ENCODE results near the gene MGAT1.

MGAT1 gene

GRCh38 chr5:180823940-180824629, 21.5 kb upstream of the MGAT1 start:
- DNase-seq (ENCODE audit: low read depth) = no peak

GRCh38 chr5:180823346-180823745, 20.7 kb upstream of the MGAT1 start:
- DNase-seq (ENCODE audit: low read depth) = no peak

- no peak for DNase-seq (ENCODE audit: low read depth)
Observed at GRCh38 chr5:180821538-180821937, 18.9 kb upstream of the MGAT1 start.

- no peak for DNase-seq (ENCODE audit: low read depth)
Observed at GRCh38 chr5:180820788-180821321, 18.2 kb upstream of the MGAT1 start.

DNA sequence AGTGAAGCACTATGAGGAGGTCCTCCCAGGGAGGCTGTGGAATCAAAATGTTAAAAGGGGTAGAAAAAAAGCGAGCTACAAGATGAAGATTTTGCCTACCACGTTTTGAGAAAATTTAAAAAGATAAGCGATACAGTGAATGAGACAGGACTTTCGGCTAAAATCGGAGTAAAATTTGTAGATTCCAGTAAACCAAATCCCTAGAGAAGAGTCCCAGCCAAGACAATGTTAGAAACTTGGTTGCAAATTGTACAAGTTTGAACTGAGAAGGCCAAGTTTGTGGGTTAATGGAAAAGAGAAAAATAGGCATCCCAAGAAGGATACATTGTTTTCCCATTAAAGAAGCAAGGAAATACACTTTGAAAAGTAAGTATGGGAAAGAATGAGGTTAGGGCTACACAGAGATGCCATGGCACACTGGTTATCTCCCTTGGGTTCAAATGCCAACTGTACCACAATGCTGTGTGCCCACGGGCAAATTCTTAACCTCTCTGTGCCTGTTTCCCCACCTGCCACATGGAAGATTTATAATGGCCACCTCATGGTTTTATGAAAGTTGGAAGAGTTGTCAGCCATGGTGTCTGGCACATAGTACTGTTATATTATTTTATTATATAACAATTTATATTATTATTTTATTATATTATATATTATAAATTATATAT, 16.2 kb upstream of the MGAT1 start:
- DNase-seq (ENCODE audit: low read depth) = no peak

- no peak for DNase-seq (ENCODE audit: low read depth)
Observed at GRCh38 chr5:180817893-180818674, 15.5 kb upstream of the MGAT1 start.

GRCh38 chr5:180816608-180817534, 14.3 kb upstream of the MGAT1 start:
- DNase-seq (ENCODE audit: low read depth) = no peak

GRCh38 chr5:180815293-180815917, 12.8 kb upstream of the MGAT1 start:
- no peak for DNase-seq (ENCODE audit: low read depth)

DNA sequence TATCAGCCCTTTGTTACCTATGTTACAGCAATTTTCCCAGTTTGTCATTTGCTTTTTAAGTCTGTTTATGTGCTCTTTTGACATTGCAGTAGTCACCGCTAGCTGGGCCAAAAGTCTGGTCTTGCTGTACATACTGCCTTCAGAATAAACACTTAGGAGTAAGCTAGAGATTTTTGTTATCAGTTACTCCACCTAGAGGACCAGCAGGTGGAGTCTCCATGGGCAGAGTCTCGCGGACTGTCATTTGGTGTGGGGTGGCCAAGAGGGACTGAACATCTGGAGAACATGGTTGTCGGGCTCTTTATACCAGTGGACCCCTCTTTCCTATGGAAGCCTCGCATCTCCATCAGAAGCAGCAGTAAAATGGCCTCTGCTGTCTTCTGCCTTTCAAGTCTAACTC, 10.8 kb upstream of the MGAT1 start:
- DNase-seq (ENCODE audit: low read depth) = no peak

GRCh38 chr5:180811623-180812124, 9.1 kb upstream of the MGAT1 start:
- no peak for DNase-seq (ENCODE audit: low read depth)

DNA sequence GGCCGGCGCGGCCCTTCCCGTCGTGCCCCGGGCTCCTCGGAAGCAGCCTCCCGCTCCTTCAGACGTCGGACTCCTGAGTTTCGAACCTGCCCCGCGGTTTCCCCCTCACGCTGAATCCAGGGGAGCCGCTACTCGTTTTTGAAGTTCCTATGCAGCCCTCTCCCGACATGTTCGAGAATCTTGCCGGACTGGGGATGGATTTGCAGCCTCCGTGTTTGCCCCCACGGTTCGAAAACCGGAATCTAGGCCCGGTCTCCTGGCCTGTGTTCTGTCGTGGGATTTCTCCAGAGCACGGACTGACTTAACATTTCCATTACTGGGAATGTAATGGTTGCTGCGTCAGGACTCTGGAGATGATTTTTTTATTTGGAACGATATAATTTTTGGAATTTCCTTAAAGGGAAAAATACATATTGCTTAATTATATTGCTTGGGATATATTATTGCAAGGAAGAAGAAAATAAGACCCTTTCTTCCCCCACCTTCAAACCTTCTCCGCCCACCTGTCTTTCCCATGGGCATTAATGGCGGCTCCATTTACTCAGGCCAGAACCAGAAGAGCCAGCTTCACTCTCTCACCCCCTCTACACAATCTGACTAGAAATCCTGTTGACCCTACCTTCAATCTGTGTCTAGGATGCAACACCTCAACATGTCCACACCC, 8.5 kb upstream of the MGAT1 start:
- no peak for DNase-seq (ENCODE audit: low read depth)

- DNase-seq (ENCODE audit: low read depth) = peak; percentile 94
Observed at GRCh38 chr5:180810210-180810958, 7.8 kb upstream of the MGAT1 start.

DNA sequence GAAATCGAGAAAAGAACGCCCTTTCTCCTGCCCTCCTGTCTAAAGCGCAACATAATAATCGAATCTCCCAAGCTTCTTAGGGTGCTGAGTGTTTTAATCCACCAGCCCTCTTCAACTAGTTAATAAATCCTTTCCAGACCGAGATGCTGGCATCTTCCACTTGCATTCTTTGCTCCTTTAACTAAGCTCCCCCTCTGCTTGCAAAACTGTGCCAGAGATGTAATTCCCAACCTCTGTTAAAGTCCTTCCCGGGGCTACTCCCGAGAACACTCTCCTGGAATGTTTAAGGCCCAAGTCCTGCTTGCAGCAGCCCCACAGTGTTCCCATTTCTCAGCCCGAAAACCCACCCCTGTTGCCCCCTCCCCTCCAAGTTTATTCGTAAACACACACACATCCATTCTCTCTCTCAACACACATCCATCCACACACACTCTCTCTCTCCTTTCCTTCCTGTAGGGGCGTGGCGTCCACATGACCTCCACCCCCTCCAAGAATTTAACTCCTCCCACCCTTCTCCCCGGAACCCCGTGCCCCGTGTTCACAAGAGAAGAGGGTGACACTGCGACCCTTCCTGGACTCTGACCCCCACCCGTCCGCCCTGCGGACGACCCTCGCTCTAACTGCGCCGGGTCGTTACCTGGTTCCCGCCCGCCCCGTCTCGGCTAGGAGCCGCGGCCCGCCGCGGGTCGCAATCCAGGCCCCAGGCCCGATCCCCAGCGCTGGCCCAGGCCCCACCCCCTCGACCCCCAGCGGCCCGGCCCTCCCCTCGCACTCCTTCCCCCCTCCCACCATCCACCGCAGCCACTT, 7.0 kb upstream of the MGAT1 start:
- DNase-seq (ENCODE audit: low read depth) = peak; percentile 76

DNA sequence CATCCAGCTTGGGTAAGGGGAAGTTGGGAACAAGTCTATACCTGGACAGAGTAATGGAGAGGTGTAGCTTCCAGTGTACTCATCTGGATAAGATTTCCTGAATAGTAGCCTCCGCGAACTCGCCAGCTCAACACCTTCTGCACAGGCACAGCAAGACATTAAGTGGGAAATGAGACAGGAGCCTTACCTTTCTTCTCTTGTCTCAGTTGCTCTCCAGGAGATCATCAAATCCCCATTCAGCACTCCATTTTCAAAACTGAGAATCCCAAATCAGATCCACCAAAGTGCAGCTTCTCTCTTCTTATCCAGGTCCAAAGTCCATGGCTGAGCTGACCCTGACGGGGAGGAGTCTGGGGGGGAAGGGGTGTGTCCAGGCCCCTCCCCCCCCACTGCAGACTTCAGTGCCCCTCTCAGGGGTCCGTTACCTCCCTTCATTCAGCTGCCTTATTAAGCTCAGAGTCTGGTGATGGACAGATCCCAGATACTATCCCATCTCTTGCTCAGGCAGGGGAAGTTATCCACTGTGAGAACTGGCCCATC, 5.9 kb upstream of the MGAT1 start:
- DNase-seq (ENCODE audit: low read depth) = no peak

GRCh38 chr5:180807654-180808414, 5.2 kb upstream of the MGAT1 start:
- no peak for DNase-seq (ENCODE audit: low read depth)

DNA sequence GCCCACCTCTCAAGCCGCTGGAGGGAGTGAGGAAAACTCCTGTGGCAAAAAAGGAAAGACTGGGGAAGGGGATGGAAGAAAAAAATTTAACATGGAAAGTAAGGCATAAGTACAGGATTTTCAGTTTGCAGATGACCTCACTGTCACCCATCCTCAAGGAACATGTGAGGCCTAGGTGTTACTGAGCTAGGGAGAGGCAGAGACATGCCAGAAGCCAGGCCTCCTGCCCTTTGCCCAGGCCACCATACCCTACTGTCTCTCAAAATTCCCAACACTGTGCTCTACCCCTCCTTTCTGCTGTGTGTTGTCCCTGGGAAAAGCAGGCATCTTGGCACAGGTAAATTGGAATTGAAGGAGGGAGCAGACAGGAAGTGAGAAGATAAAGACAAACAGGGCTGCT, 4.4 kb upstream of the MGAT1 start:
- no peak for DNase-seq (ENCODE audit: low read depth)

- no peak for DNase-seq (ENCODE audit: low read depth)
Observed at GRCh38 chr5:180806351-180807011, 3.9 kb upstream of the MGAT1 start.
